LNCaP clone FGC (cell line): ENCODE measurements around the gene FLNB.

ENCODE experiments used
- DNase-seq: peaks from one replicate; pipeline ENCODE4 v3.0.0-alpha.2; 2011; ENCODE audit warnings: low read depth
- H3K4me3 ChIP-seq: 2 replicates; pipeline ENCODE4 v1.5.1; 2011; ENCODE audit warnings: mild to moderate bottlenecking, low read depth, low read length, control low read depth
- CTCF ChIP-seq: IDR thresholded peaks from 2 replicates; pipeline ENCODE4 v1.5.1; 2012; ENCODE audit warnings: mild to moderate bottlenecking; ENCODE audit not compliant: control insufficient read depth, insufficient read depth; ENCODE audit errors: extremely low read depth

The FLNB gene

DNA sequence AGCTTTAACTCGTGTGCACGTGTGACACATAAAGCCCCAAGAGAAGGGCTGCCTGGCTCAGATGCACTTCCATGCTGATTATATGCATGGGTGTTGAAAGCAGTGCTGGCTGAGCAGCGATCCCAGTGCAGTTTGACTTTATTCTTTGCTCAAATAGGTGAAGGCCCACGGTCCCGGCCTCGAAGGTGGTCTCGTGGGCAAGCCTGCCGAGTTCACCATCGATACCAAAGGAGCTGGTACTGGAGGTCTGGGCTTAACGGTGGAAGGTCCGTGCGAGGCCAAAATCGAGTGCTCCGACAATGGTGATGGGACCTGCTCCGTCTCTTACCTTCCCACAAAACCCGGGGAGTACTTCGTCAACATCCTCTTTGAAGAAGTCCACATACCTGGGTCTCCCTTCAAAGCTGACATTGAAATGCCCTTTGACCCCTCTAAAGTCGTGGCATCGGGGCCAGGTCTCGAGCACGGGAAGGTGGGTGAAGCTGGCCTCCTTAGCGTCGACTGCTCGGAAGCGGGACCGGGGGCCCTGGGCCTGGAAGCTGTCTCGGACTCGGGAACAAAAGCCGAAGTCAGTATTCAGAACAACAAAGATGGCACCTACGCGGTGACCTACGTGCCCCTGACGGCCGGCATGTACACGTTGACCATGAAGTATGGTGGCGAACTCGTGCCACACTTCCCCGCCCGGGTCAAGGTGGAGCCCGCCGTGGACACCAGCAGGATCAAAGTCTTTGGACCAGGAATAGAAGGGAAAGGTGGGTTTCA, 114.9 kb downstream of the FLNB start:
- no peak for DNase-seq
- no peak overlapping the region for H3K4me3 ChIP-seq
- no peak for TF ChIP-seq CTCF

DNA sequence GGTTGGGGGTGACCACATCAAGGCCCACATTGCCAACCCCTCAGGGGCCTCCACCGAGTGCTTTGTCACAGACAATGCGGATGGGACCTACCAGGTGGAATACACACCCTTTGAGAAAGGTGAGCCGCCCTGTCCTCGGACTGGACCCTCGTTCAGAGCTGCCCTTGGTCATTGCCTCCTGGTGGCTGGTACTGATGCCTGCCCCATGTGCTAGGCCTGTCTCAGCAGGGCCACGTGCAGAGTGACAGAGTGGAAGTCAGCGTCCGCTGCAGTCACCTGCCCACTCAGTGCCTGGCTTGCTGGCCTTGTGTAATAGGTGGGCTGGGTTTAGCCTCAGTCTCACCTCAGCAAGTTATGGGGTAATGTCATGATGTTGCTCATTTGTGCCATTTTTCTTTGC, 116.2 kb downstream of the FLNB start:
- no peak for DNase-seq
- no peak overlapping the region for H3K4me3 ChIP-seq
- TF ChIP-seq CTCF: no peak

DNA sequence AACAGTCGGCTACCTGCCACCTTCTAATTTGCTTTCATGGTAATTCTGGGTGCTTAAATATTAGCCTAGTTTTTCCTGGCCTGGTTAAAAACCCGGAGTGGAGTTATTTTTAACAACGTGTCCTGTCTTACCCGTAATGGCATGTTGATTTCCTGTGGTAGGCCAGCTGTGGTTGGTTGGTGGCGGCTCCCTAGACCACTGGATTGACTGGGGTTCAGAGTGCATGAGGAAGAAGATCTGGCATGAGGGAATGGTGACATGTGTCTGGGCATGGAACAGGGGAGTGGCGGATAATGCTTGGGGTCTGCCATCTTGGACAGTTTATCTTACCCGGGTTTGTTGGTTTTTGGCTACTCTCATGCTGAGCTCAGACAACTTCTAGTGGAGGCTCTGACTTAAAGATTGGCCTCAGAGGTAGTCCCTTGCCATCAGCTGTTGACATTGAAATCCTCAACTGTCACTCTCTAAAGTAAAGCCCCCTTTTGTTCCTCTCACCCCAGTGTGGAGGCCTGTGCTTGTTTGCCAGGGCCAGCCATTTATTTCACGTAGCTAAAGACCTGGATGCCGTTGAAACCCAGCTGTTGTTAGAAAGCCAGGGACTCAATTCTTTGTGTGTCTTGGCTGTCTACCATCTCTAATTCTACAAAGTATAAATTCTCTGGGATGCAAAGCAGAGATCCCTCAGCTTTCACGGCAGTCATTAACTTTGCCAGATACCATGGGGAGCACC, 121.0 kb downstream of the FLNB start:
- DNase-seq: no peak
- no peak for TF ChIP-seq CTCF
- H3K4me3 ChIP-seq: no peak overlapping the region

DNA sequence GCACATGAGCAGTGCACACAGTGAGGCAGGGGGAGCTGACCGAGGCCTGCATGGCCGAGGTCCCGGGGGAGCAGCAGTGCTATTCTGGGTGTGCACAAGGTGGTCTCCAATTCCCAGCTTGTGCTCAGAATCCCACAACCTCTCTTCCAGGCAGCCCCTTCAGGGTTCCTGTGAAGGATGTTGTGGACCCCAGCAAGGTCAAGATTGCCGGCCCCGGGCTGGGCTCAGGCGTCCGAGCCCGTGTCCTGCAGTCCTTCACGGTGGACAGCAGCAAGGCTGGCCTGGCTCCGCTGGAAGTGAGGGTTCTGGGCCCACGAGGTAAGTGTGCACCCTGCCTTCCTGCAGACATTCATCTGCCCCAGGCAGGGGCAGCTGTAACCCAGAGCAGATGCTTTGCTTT, 122.4 kb downstream of the FLNB start:
- no peak for DNase-seq
- H3K4me3 ChIP-seq: no peak overlapping the region
- no peak for TF ChIP-seq CTCF

DNA sequence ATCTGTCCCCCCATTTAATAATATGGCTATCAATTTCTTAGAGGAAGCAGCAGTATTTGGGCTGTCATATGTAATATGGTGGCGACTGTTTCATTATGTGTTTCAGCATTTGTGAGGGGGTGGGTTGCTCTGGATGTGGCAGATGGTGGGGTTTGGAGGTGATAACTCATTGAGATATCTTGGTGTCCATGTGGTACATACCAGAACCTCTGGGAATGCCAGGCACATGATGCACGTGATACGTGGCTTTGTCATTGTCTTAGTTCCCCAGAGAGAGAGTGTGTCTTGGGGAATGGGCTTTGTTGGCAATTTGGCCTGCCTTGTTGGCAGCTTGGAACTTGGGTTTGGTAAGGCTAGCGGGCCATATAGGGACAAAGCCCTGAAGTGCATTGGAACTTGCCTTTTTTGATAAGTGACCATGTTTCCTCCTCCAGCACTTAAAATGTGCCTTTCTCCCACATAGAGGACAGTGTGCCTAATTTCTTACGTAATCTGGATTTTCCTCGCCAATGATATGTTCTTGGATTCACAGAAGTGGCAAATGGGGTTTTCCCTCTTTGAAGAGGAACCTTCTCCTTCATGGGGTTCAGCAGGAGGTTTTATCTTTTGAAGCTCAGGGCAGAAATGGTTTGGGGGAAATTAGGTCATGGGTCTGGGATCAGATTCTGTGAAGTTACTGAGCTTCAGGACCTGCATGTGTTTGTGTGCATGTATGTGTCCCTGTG, 123.0 kb downstream of the FLNB start:
- TF ChIP-seq CTCF: no peak
- no peak for DNase-seq
- H3K4me3 ChIP-seq: no peak overlapping the region

GRCh38 chr3:58132850-58133249, 124.6 kb downstream of the FLNB start:
- H3K4me3 ChIP-seq: no peak overlapping the region
- DNase-seq: no peak
- no peak for TF ChIP-seq CTCF
